Activated T-helper 2 cell treated with anti-CD3 and anti-CD28 coated beads, Interferon-gamma antibody, Interleukin-2, Interleukin-4, amounts not matched to agents 10 μg/mL and 5 μg/mL and 100 μg/mL, durations not matched to agents 14 hours and 24 hours and 36 hours (primary cell): ENCODE measurements around the gene PLCH1. TPM values are rescaled to one million over a fixed set of nuclear protein-coding genes. Genes with fewer than 3 reads are reported as not detected.

Experiments used
- DNase-seq: peaks from one replicate; pipeline ENCODE4 v3.0.0; 2021; ENCODE audit warnings: low spot score
- H3K27ac Mint-ChIP-seq: one replicate; pipeline ENCODE4 v1.8.0; 2021; ENCODE audit warnings: mixed read lengths
- H3K27me3 Mint-ChIP-seq: one replicate; pipeline ENCODE4 v1.8.0; 2021; ENCODE audit warnings: low read depth, mixed read lengths
- H3K36me3 Mint-ChIP-seq: one replicate; pipeline ENCODE4 v1.8.0; 2021; ENCODE audit warnings: low read depth, mixed read lengths
- H3K4me1 Mint-ChIP-seq: one replicate; pipeline ENCODE4 v1.8.0; 2021; ENCODE audit warnings: low read depth, mixed read lengths
- H3K4me3 Mint-ChIP-seq: one replicate; pipeline ENCODE4 v1.8.0; 2021; ENCODE audit warnings: low read depth, mild to moderate bottlenecking, moderate library complexity, mixed read lengths
- H3K9me3 Mint-ChIP-seq: one replicate; pipeline ENCODE4 v1.8.0; 2021; ENCODE audit warnings: mixed read lengths
- intact Hi-C: fragments of 100-400 bp; cut with micrococcal nuclease; formaldehyde crosslinking; loops from one replicate; pipeline ENCODE4 v1.15.1; 2023
- total RNA-seq: library from RNA; stranded (reverse); gene quantifications from 2 replicates; pipeline ENCODE4 v1.2.3, GENCODE V29; 2022

PLCH1 gene
- total RNA-seq, 1 donor from 2014 or later, result 0.09 TPM

- H3K36me3 Mint-ChIP-seq, result peaks cover 5% of the 10 kb centered on the region
- no peak for DNase-seq
- intact Hi-C loops, result no loop called here
- H3K4me1 Mint-ChIP-seq, result peaks cover 36% of the 10 kb centered on the region
- no peak overlapping the region for H3K27ac Mint-ChIP-seq
- peaks cover 3% of the 10 kb centered on the region for H3K27me3 Mint-ChIP-seq
- H3K9me3 Mint-ChIP-seq, result no peaks in the 10 kb centered on the region
- H3K4me3 Mint-ChIP-seq, result no peak overlapping the region
These were observed 188.3 kb downstream of the PLCH1 start for GRCh38 chr3:155556531-155556930.

- Mint-ChIP-seq H3K9me3 (no peaks in the 10 kb centered on the region), H3K27me3 (peaks cover under 1% of the 10 kb centered on the region), H3K27ac (no peak overlapping the region), H3K4me3 (peak overlapping the region; percentile 48), H3K36me3 (peaks cover 5% of the 10 kb centered on the region), H3K4me1 (peaks cover 36% of the 10 kb centered on the region)
- intact Hi-C loops, result no loop called here
- DNase-seq, result no peak
These were observed 189.3 kb downstream of the PLCH1 start for GRCh38 chr3:155555479-155556060.

DNA sequence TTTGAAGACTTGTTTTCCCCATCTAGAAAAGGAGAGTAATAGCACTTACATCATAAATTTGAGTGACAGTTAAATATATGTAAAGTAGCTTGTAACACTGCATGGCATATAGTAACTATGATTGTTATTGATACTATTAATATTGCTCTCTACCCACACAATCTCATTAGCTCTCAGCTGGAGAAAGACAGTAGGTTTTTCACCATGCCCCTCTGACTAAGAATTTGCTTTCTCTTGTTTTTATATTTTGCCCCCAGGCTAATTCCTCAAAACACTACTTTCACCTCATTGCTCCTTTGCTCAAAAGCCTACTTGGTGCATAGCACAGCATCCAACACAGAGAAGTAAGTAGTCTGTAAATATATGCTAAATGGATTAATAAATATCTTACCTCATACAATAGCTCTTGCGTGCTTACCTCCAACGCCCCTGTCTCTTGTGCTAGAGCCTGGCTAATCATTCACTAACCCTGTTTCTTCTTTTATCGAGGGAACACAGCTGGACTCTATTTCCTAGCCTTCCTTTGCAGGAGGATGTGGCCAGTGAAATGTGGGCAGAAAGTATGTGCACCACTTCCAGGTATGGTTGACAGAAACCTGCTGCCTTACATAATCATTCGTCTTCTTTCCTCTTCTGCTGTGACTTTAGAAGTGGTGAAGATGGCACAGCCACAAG is 190.0 kb downstream of the PLCH1 start:
- H3K4me1 Mint-ChIP-seq, result peaks cover 37% of the 10 kb centered on the region
- peak overlapping the region; percentile 2 for H3K27ac Mint-ChIP-seq
- peak; percentile 24 for DNase-seq
- peaks cover 5% of the 10 kb centered on the region for H3K36me3 Mint-ChIP-seq
- intact Hi-C loops, result no loop called here
- no peaks in the 10 kb centered on the region for H3K9me3 Mint-ChIP-seq
- H3K27me3 Mint-ChIP-seq, result no peaks in the 10 kb centered on the region
- peak overlapping the region; percentile 48 for H3K4me3 Mint-ChIP-seq

DNA sequence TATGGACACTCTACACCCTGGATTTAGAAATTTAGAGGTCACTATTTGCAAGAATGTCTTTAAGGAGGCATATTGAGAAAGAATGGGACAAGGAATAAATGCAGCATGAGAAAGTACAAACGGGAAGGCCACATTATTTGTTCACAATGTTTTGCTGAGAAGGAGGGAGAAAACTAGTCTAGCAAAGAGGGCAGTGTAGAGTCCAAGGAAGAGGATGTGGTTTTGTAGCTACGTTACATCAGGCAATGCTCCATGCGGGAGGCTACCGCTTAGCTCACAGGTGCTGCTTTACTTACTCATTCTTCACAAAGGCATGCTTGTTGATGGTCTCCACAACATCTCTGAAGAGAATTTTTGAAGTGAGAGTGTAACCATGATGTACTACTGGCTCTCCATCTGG is 191.1 kb downstream of the PLCH1 start:
- no peaks in the 10 kb centered on the region for H3K27me3 Mint-ChIP-seq
- DNase-seq, result peak; percentile 12
- peak overlapping the region; percentile 2 for H3K4me3 Mint-ChIP-seq
- peak overlapping the region; percentile 44 for H3K27ac Mint-ChIP-seq
- peaks cover 7% of the 10 kb centered on the region for H3K36me3 Mint-ChIP-seq
- intact Hi-C loops, result no loop called here
- no peaks in the 10 kb centered on the region for H3K9me3 Mint-ChIP-seq
- H3K4me1 Mint-ChIP-seq, result peaks cover 48% of the 10 kb centered on the region

- intact Hi-C loops, result no loop called here
- Mint-ChIP-seq H3K27me3 (no peaks in the 10 kb centered on the region), H3K9me3 (no peaks in the 10 kb centered on the region), H3K4me3 (peak overlapping the region; percentile 2), H3K36me3 (peaks cover 8% of the 10 kb centered on the region), H3K27ac (peak overlapping the region; percentile 15), H3K4me1 (peaks cover 50% of the 10 kb centered on the region)
- no peak for DNase-seq
These were observed 191.5 kb downstream of the PLCH1 start for GRCh38 chr3:155553326-155553725.

GRCh38 chr3:155550391-155550790 is 194.5 kb downstream of the PLCH1 start:
- H3K4me3 Mint-ChIP-seq, result no peak overlapping the region
- H3K36me3 Mint-ChIP-seq, result peaks cover 16% of the 10 kb centered on the region
- H3K27me3 Mint-ChIP-seq, result no peaks in the 10 kb centered on the region
- no peaks in the 10 kb centered on the region for H3K9me3 Mint-ChIP-seq
- DNase-seq, result no peak
- peaks cover 51% of the 10 kb centered on the region for H3K4me1 Mint-ChIP-seq
- intact Hi-C loops, result no loop called here
- no peak overlapping the region for H3K27ac Mint-ChIP-seq

DNA sequence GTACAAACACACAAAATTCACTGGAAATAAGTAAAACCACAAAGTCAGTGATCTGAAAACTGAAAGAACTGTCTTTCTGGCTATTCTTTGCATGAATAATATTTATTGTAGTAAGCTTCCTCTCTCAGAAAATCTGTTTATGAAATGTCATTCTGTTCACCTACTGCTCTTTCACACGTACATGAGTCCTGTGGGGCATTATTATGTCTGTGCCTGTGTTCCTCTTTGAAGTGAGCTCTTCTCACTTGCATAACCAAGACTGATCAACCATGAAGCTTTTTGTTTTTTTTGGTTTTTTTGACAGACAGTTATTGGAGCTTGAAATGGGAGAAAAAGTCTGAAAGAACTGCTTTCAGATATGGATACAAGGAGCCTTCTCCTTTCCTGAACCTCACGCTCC is 195.8 kb downstream of the PLCH1 start:
- intact Hi-C loops, result no loop called here
- no peak for DNase-seq
- Mint-ChIP-seq H3K4me3 (peak overlapping the region; percentile 33), H3K36me3 (peaks cover 17% of the 10 kb centered on the region), H3K27me3 (no peaks in the 10 kb centered on the region), H3K27ac (peak overlapping the region; percentile 47), H3K9me3 (no peaks in the 10 kb centered on the region), H3K4me1 (peaks cover 38% of the 10 kb centered on the region)

DNA sequence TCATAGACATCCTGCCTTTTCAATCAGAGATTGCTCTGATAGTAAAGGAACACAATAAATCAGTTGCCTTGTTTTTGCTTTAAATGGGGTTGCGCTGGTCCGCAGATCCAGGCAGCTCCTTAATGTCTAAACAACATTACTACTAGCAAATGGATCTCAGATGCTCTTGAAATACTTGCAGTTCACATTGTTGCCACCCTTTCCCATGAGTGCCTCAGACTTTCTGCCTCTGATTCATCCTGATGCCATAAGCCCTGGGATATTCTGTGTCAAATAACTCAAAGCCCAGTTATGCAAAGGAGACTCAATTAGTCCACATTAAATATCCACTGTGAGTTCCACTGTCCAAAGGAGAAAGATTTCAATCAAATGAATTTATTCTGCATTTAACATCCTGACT is 196.7 kb downstream of the PLCH1 start:
- Mint-ChIP-seq H3K36me3 (peaks cover 21% of the 10 kb centered on the region), H3K9me3 (peaks cover under 1% of the 10 kb centered on the region), H3K27ac (peak overlapping the region; percentile 11), H3K27me3 (no peaks in the 10 kb centered on the region), H3K4me1 (peaks cover 29% of the 10 kb centered on the region), H3K4me3 (no peak overlapping the region)
- no peak for DNase-seq
- intact Hi-C loops, result no loop called here

DNA sequence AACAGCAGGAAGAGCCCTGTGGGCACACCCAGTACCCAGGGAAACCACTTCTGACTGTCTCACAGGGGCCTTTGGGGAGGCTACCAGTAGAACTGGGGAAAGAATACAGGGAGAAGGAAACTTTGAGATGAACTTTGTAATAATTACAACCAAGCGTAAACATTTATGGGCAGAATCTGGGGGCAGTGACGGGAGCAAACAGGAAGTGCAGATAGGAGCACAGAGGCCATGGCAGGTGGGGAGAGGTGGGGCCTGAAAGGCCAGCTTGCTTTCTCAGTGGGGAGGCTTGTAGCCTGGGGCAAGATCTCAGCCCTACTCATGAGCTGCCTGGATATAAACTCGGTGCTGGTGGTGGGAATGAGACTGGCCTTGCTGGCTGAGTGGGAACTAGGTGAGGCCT is 209.8 kb downstream of the PLCH1 start:
- Mint-ChIP-seq H3K4me1 (no peaks in the 10 kb centered on the region), H3K9me3 (peaks cover 64% of the 10 kb centered on the region), H3K4me3 (no peak overlapping the region), H3K27ac (no peak overlapping the region), H3K36me3 (peaks cover 6% of the 10 kb centered on the region), H3K27me3 (no peaks in the 10 kb centered on the region)
- intact Hi-C loops, result no loop called here
- no peak for DNase-seq

GRCh38 chr3:155528579-155528978 is 216.3 kb downstream of the PLCH1 start:
- no peak overlapping the region for H3K27ac Mint-ChIP-seq
- H3K4me1 Mint-ChIP-seq, result no peaks in the 10 kb centered on the region
- DNase-seq, result no peak
- H3K4me3 Mint-ChIP-seq, result no peak overlapping the region
- peaks cover 2% of the 10 kb centered on the region for H3K36me3 Mint-ChIP-seq
- intact Hi-C loops, result no loop called here
- peaks cover 17% of the 10 kb centered on the region for H3K9me3 Mint-ChIP-seq
- no peaks in the 10 kb centered on the region for H3K27me3 Mint-ChIP-seq

DNA sequence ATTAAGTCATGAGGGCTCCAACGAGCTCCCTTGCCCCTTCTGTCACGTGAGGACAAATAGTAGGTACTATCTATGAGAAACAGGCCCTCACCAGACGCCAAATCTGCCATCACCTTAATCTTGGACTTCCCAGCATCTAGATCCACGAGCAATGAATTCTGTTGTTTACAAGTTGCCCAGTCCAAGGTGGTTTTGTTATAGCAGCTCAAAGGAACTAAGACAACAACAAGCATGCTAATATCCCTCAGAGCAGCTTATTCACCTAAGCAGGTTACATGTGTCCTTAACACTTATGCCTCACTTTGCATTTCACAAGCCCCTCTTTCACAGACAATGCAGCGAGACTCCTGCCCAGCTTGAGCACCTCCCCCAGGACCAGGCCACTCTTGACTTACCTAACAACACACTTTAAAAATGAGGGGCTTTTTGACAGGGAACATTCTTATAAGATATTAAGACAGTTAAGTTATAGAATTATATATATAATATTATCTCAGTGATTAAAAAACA is 219.5 kb downstream of the PLCH1 start:
- Mint-ChIP-seq H3K27ac (no peak overlapping the region), H3K36me3 (no peaks in the 10 kb centered on the region), H3K4me1 (peaks cover 9% of the 10 kb centered on the region), H3K9me3 (peaks cover under 1% of the 10 kb centered on the region), H3K4me3 (no peak overlapping the region), H3K27me3 (peaks cover 2% of the 10 kb centered on the region)
- intact Hi-C loops, result no loop called here
- DNase-seq, result no peak

GRCh38 chr3:155520463-155520862 is 224.4 kb downstream of the PLCH1 start:
- Mint-ChIP-seq H3K27me3 (peaks cover 5% of the 10 kb centered on the region), H3K9me3 (no peaks in the 10 kb centered on the region), H3K4me1 (peaks cover 9% of the 10 kb centered on the region), H3K27ac (no peak overlapping the region), H3K36me3 (no peaks in the 10 kb centered on the region), H3K4me3 (no peak overlapping the region)
- DNase-seq, result no peak
- intact Hi-C loops, result no loop called here

GRCh38 chr3:155519078-155519477 is 225.8 kb downstream of the PLCH1 start:
- Mint-ChIP-seq H3K9me3 (no peaks in the 10 kb centered on the region), H3K36me3 (no peaks in the 10 kb centered on the region), H3K4me3 (no peak overlapping the region), H3K27ac (no peak overlapping the region), H3K27me3 (peaks cover 5% of the 10 kb centered on the region), H3K4me1 (peaks cover 9% of the 10 kb centered on the region)
- intact Hi-C loops, result no loop called here
- DNase-seq, result no peak
